Smooth muscle cell (in vitro differentiated cells): ENCODE data around the gene FOXO1. TPM values are rescaled to one million over a fixed set of nuclear protein-coding genes. Genes with fewer than 3 reads are reported as not detected.

Experiments used
- DNase-seq: peaks from one replicate; lab custom pipeline; 2025; ENCODE audit not compliant: unreplicated experiment; lab: John Stamatoyannopoulos, UW
- H2AFZ ChIP-seq: fragments of 200-600 bp; sonication (generic); 2 replicates; pipeline ENCODE4 v1.6.0; 2016; ENCODE audit warnings: antibody characterized with exemption, low read depth, mild to moderate bottlenecking
- H3F3A ChIP-seq: fragments of 200-600 bp; sonication (generic); 2 replicates; pipeline ENCODE4 v1.6.0; 2017; ENCODE audit warnings: antibody characterized with exemption, low read depth
- H3K27ac ChIP-seq: fragments of 200-600 bp; sonication (generic); 2 replicates; pipeline ENCODE4 v1.5.1; 2016; ENCODE audit warnings: low read depth, mild to moderate bottlenecking
- H3K27me3 ChIP-seq: fragments of 200-600 bp; sonication (generic); 2 replicates; pipeline ENCODE4 v1.6.1; 2016; ENCODE audit warnings: low read depth, mild to moderate bottlenecking
- H3K36me3 ChIP-seq: fragments of 200-600 bp; sonication (generic); 2 replicates; pipeline ENCODE4 v1.5.1; 2016; ENCODE audit warnings: low read depth
- H3K4me1 ChIP-seq: fragments of 200-600 bp; sonication (generic); 2 replicates; pipeline ENCODE4 v1.5.1; 2016; ENCODE audit warnings: low read depth
- H3K4me2 ChIP-seq: fragments of 200-600 bp; sonication (generic); 2 replicates; pipeline ENCODE4 v1.6.0; 2016; ENCODE audit warnings: mild to moderate bottlenecking
- H3K4me3 ChIP-seq: fragments of 200-600 bp; sonication (generic); 2 replicates; pipeline ENCODE4 v1.5.1; 2016; ENCODE audit warnings: mild to moderate bottlenecking
- H3K79me2 ChIP-seq: fragments of 200-600 bp; sonication (generic); 2 replicates; pipeline ENCODE4 v1.6.0; 2016; ENCODE audit warnings: low read depth, mild to moderate bottlenecking
- H3K9ac ChIP-seq: fragments of 200-600 bp; sonication (generic); 2 replicates; pipeline ENCODE4 v1.6.0; 2016; ENCODE audit warnings: low read depth
- H3K9me3 ChIP-seq: fragments of 200-600 bp; sonication (generic); replicated peaks from 2 replicates; pipeline ENCODE4 v1.5.1; 2016; ENCODE audit warnings: low read depth
- H4K20me1 ChIP-seq: fragments of 200-600 bp; sonication (generic); 2 replicates; pipeline ENCODE4 v1.6.0; 2016; ENCODE audit warnings: low read depth
- WGBS: methylation state at CpG from one replicate; pipeline ENCODE4 v1.1.7; 2016; ENCODE audit warnings: low lambda C conversion rate; 5-methylcytosine and 5-hydroxymethylcytosine counted together
- polyA plus RNA-seq: library from polyadenylated mRNA; unstranded; fragments of >200 nt; fragmentation: Nextera tagmentation; extraction: Ambion mirVana; gene quantifications from 2 replicates; pipeline ENCODE4 v1.2.1, GENCODE V29; 2016
- total RNA-seq: library from RNA; depleted of rRNA; stranded (reverse); fragments of >200 nt; gene quantifications from 2 replicates; pipeline ENCODE4 v1.2.3, GENCODE V29; 2014
- TF ChIP-seq, protein P1 (sequence below): fragments of 200-600 bp; sonication (generic); IDR thresholded peaks from 2 replicates; pipeline ENCODE4 v1.5.1; 2017; ENCODE audit warnings: borderline replicate concordance, mild to moderate bottlenecking, antibody characterized with exemption; ENCODE audit not compliant: insufficient read depth, poor library complexity, severe bottlenecking

Gene FOXO1
- total and polyA plus RNA-seq, 2 experiments from 2014 or later, result 17.0 to 19.9 TPM

DNA sequence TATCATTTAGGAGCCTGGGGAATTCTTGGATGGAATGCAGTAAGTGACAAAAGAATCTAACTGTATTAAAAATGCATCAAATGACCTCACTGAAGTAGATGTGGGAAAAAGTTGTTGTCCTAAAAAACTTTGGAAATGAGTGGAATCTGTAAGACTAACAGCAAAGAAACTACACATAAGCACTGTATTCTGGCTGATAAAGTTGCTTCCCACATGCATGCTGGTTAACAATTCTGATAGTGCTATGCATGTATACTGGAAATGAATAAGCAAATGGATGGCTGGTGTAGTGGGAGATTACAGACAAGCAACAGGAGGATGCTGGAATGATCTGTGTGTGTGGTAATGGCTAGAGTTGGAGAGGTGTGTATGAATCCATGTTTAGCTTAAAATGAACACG lies 138.5 kb downstream of the FOXO1 start:
- H3K4me2 ChIP-seq, result no peak overlapping the region
- no peaks in the 10 kb centered on the region for H4K20me1 ChIP-seq
- no peaks in the 10 kb centered on the region for H3K4me1 ChIP-seq
- no peak overlapping the region for H3K27ac ChIP-seq
- no peak overlapping the region for H3K9ac ChIP-seq
- H2AFZ ChIP-seq, result no peak overlapping the region
- WGBS, result 100% methylated on average over 1 of the region's 1 CpG
- no peak for DNase-seq
- no peaks in the 10 kb centered on the region for H3K79me2 ChIP-seq
- no peaks in the 10 kb centered on the region for H3F3A ChIP-seq
- H3K9me3 ChIP-seq, result no peaks in the 10 kb centered on the region
- no peak overlapping the region for H3K4me3 ChIP-seq
- H3K36me3 ChIP-seq, result no peaks in the 10 kb centered on the region
- no peaks in the 10 kb centered on the region for H3K27me3 ChIP-seq
- TF ChIP-seq, protein P1, sequence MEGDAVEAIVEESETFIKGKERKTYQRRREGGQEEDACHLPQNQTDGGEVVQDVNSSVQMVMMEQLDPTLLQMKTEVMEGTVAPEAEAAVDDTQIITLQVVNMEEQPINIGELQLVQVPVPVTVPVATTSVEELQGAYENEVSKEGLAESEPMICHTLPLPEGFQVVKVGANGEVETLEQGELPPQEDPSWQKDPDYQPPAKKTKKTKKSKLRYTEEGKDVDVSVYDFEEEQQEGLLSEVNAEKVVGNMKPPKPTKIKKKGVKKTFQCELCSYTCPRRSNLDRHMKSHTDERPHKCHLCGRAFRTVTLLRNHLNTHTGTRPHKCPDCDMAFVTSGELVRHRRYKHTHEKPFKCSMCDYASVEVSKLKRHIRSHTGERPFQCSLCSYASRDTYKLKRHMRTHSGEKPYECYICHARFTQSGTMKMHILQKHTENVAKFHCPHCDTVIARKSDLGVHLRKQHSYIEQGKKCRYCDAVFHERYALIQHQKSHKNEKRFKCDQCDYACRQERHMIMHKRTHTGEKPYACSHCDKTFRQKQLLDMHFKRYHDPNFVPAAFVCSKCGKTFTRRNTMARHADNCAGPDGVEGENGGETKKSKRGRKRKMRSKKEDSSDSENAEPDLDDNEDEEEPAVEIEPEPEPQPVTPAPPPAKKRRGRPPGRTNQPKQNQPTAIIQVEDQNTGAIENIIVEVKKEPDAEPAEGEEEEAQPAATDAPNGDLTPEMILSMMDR, result no peak

DNA sequence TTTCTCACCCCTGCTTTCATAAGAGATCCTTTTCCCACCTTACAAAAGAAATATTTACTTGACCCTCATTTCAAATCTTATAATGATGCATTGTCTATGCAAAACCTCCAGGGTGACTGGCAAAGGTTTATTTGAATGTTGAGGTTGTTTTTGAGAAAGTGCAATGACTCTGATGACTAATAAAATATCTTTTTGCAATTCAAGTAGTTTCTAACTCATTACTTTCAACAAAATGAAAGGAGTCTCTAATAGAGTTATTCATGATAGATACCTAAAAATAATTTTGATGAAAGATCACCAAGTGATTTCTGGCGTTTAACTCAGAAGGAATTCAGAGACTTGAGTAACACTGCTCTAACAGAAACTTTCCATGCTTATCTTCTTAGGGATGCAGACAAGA lies 144.2 kb downstream of the FOXO1 start:
- 38% methylated on average over 1 of the region's 1 CpG for WGBS
- Histone ChIP-seq H4K20me1 (no peaks in the 10 kb centered on the region), H3K27ac (no peak overlapping the region), H2AFZ (no peak overlapping the region), H3K27me3 (no peaks in the 10 kb centered on the region), H3K4me3 (no peak overlapping the region), H3K9me3 (no peaks in the 10 kb centered on the region), H3K79me2 (no peaks in the 10 kb centered on the region), H3K4me1 (no peaks in the 10 kb centered on the region), H3K36me3 (no peaks in the 10 kb centered on the region), H3K9ac (no peak overlapping the region), H3K4me2 (no peak overlapping the region), H3F3A (no peaks in the 10 kb centered on the region)
- DNase-seq, result no peak
- TF ChIP-seq, protein P1, result no peak

DNA sequence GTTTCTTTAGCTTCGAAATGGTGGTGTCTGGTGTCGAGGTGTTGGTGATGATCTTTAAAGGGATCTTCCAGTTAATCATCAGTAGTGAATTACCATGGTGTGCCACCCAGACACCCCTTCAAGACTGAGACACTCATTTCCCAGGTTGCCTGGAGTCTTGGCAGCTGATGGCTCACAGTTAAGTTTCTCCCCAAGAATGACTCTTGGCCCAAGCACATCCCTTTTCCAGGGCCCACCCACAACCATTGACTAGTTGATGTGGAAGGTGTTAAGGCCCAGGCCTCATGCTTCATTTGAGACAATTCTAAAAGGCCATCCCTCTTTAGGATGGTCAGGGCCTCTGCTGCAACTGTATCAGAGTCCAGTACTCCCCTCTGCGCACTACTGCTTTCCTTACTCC lies 145.5 kb downstream of the FOXO1 start:
- no peaks in the 10 kb centered on the region for H4K20me1 ChIP-seq
- 94% methylated on average over 3 of the region's 3 CpGs for WGBS
- no peak overlapping the region for H3K4me2 ChIP-seq
- no peaks in the 10 kb centered on the region for H3K4me1 ChIP-seq
- H3K36me3 ChIP-seq, result no peaks in the 10 kb centered on the region
- H3K27me3 ChIP-seq, result no peaks in the 10 kb centered on the region
- TF ChIP-seq, protein P1, result no peak
- H3F3A ChIP-seq, result no peaks in the 10 kb centered on the region
- no peaks in the 10 kb centered on the region for H3K79me2 ChIP-seq
- no peak overlapping the region for H3K9ac ChIP-seq
- H2AFZ ChIP-seq, result no peak overlapping the region
- no peaks in the 10 kb centered on the region for H3K9me3 ChIP-seq
- no peak for DNase-seq
- no peak overlapping the region for H3K27ac ChIP-seq
- H3K4me3 ChIP-seq, result no peak overlapping the region

DNA sequence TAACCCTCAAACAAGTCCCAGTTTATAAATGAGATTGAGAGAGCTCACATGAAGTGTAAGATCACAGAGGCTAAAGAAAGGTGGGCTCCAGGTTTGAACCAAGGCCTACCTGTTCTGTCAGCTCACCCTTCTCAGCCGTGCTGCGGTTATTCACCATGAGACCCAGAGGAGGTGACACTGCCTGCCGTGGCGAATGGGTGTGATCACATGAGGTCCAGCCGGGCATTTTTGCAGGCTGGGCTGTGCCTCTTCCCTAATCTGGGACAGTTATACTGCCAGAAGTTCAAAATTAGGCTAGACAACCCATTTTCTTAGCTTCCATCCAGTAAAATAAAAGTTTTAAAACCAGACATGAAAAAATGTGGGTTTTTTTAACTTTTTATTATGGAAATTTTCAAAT lies 146.8 kb downstream of the FOXO1 start:
- DNase-seq, result no peak
- no peak overlapping the region for H3K9ac ChIP-seq
- no peaks in the 10 kb centered on the region for H3K79me2 ChIP-seq
- no peaks in the 10 kb centered on the region for H3K9me3 ChIP-seq
- no peaks in the 10 kb centered on the region for H3K27me3 ChIP-seq
- H3K36me3 ChIP-seq, result no peaks in the 10 kb centered on the region
- H3K4me2 ChIP-seq, result no peak overlapping the region
- H3F3A ChIP-seq, result no peaks in the 10 kb centered on the region
- no peak overlapping the region for H3K4me3 ChIP-seq
- TF ChIP-seq, protein P1, result no peak
- no peak overlapping the region for H2AFZ ChIP-seq
- H4K20me1 ChIP-seq, result no peaks in the 10 kb centered on the region
- H3K27ac ChIP-seq, result no peak overlapping the region
- no peaks in the 10 kb centered on the region for H3K4me1 ChIP-seq
- whole genome bisulfite sequencing, result 85% methylated on average over 5 of the region's 5 CpGs
